GM10266 (cell line): ENCODE data around the gene VPS4A.

Experiments
- DNase-seq: peaks from one replicate; pipeline ENCODE4 v3.0.0; 2012; ENCODE audit errors: extremely low spot score
- CTCF ChIP-seq: IDR thresholded peaks from 2 replicates; pipeline ENCODE4 v1.5.1; 2012; ENCODE audit warnings: mild to moderate bottlenecking, low read depth; ENCODE audit not compliant: control insufficient read depth, insufficient read depth; ENCODE audit errors: missing control alignments

Gene VPS4A

GRCh38 chr16:69310653-69311532, at the start of gene VPS4A:
VPS4A (plus strand) TSS chr16:69311350; CDS start chr16:69311512, 162 bp downstream.
- DNase-seq = peak; percentile 99
- TF ChIP-seq CTCF = peak; percentile 99

- TF ChIP-seq CTCF = no peak
- no peak for DNase-seq
These were observed 44.7 kb upstream of the VPS4A start for GRCh38 chr16:69266334-69267063.

- DNase-seq = no peak
- TF ChIP-seq CTCF = no peak
These were observed 43.5 kb upstream of the VPS4A start for GRCh38 chr16:69267633-69268032.

GRCh38 chr16:69270395-69270794, 40.8 kb upstream of the VPS4A start:
- no peak for TF ChIP-seq CTCF
- no peak for DNase-seq

GRCh38 chr16:69270831-69271230, 40.3 kb upstream of the VPS4A start:
- no peak for DNase-seq
- TF ChIP-seq CTCF = no peak

- no peak for DNase-seq
- TF ChIP-seq CTCF = no peak
These were observed 38.1 kb upstream of the VPS4A start for GRCh38 chr16:69273009-69273408.
